ENCODE results near the gene GCN1. TPM values are rescaled to one million over a fixed set of nuclear protein-coding genes. Genes with fewer than 3 reads are reported as not detected.

Gene GCN1
- total RNA-seq, 1 experiment from 2014 or later = 181 TPM

DNA sequence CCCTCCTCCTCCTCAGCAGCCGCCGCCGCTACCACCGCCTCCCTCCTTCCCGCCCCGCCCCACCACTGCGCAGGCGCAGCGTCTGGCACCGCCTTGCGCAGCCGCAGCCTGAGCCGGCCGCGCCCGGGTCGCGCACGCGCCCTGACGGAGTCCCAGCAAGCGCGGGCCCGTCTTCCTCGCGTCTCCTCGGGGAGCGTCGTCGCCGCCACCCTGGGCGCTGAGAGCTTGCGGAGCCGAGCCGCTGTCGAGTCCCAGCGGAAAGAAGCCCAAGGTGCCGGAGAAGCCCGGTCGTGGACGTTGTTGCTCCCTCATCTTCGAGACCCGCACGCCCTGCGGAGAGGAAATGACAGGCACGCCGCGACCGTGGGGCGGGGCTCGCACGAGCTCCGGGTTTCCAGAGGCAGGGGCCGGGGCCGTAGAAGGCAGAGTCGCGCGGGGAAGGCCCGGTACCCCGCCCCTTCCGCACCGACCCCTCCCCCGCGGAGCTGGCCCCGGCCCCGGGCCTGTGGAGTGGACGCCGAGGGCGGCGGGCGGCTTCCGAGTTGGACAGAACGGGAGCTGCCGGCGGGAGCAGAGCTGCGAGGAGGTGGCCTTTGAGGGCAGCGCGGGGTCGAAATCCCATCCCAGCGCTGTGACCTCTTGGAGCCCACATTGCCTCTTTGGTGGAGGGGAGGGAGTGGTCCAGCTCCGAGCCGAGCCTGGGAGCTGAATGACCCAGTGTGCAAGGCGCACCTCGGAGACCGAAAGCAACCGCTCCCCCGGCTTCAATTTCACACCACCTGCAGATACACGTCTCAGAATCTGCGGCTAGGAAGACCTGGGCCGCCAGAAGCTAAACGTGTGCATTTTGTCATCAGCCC is 77.5 kb downstream of the GCN1 start (continued):
- no peak for TF ChIP-seq ZNF396 (CRISPR knock-in tag; IDR thresholded peaks at IDR 0.05; ENCODE audit: borderline replicate concordance)

DNA sequence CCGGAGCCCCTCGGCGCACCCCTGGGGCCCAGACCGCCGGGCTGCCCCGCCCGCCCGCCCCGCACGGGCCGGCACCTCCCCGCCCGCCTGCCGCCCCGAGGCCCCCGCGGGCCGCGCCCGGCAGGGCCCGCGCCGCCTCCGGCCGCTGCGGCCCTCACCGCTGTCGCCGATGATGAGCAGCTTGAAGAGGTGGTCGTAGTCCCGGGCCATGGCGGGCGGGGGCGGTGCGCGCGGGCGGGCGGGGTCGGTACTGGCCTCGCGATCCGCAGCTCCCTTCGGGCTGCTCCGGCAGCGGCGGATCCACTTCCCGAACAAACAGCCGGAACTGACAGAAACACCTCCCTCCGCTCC is 78.1 kb downstream of the GCN1 start, which contains the start of gene RAB35:
TSS of gene RAB35 (minus strand) at position 313 of the 351 bp plus-strand sequence. CDS start at position 210, 103 bp downstream.
- H3K9me3 Mint-ChIP-seq = no peaks in the 10 kb centered on the region
- ChIA-PET CTCF (interaction anchor here (0.8 to 5.4 kb wide), 10 partner anchors 10 to 312 kb away, joined by 3 to 48 read pairs (median 6); partner anchors contain the start of genes PXN and RPLP0), POLR2A (interaction anchor here (0.5 to 3.3 kb wide), 13 partner anchors 10 to 175 kb away, joined by 3 to 23 read pairs (median 6); partner anchors contain the start of genes PXN, RNU4-2 and RPLP0)
- peaks cover 9% of the 10 kb centered on the region for H3K36me3 Mint-ChIP-seq
- peaks cover 34% of the 10 kb centered on the region for H3K4me1 Mint-ChIP-seq
- ATAC-seq = no peak
- H3K27me3 Mint-ChIP-seq (ENCODE audit: low read depth) = no peaks in the 10 kb centered on the region; the same call in 1 of the 2 replicates
- peak within 1 kb of the TSS; percentile 93 for H3K4me3 Mint-ChIP-seq
- DNase-seq (ENCODE audit: low spot score) = no peak
- peak within 1 kb of the TSS; percentile 95 for H3K27ac Mint-ChIP-seq
- 0 out of 2 replicates have a peak, but pooled peaks have one; percentile 28 for TF ChIP-seq MYBL2 (CRISPR knock-in tag; IDR thresholded peaks at IDR 0.05)
- TF ChIP-seq ZNF263 (CRISPR knock-in tag; IDR thresholded peaks at IDR 0.05; ENCODE audit: low read depth) = 0 out of 2 replicates have a peak, but pooled peaks have one; percentile 11
- no peak for TF ChIP-seq ELF4 (CRISPR knock-in tag; IDR thresholded peaks at IDR 0.05; ENCODE audit: low read depth)

DNA sequence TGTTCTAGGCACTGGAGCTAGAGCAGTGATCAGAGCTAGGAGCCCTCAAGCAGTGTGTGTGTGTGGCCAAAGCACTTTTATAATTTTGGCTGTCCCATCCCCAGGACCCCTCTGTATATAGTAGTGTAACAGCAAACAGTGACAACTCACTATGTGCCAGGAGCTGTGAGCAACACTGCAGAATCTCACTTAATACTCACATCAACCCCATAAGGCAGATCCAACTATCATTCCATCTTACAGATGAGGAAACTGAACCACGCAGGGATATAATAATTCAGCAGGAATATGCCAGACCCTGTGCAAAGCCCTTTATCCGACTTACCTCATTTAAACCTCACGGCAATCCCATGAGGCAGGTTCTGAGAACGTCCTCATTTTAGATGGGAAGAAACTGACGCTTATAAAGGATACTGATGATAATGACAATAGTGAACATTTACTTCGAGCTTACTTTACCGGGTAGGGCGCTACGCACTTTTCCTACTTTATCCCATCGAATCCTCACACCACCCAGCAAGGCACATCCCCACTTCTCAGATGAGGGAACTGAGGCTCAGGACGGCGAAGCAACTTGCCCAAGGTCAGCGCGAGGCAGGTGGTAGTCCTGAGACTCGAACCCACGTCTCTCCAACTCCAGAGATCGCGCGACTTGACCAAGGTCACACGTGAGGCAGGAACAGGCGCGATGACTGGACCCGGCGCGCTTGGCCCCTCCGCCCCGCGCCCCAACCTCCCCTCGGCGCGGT is 78.6 kb downstream of the GCN1 start:
- CTCF ChIA-PET = interaction anchor here (1.2 to 5.4 kb wide), 5 partner anchors 22 to 150 kb away, joined by 3 to 48 read pairs (median 8); partner anchors contain the start of gene PXN
- TF ChIP-seq, protein P1, sequence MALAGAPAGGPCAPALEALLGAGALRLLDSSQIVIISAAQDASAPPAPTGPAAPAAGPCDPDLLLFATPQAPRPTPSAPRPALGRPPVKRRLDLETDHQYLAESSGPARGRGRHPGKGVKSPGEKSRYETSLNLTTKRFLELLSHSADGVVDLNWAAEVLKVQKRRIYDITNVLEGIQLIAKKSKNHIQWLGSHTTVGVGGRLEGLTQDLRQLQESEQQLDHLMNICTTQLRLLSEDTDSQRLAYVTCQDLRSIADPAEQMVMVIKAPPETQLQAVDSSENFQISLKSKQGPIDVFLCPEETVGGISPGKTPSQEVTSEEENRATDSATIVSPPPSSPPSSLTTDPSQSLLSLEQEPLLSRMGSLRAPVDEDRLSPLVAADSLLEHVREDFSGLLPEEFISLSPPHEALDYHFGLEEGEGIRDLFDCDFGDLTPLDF (CRISPR knock-in tag; IDR thresholded peaks at IDR 0.05) = no peak
- TF ChIP-seq, protein P2, sequence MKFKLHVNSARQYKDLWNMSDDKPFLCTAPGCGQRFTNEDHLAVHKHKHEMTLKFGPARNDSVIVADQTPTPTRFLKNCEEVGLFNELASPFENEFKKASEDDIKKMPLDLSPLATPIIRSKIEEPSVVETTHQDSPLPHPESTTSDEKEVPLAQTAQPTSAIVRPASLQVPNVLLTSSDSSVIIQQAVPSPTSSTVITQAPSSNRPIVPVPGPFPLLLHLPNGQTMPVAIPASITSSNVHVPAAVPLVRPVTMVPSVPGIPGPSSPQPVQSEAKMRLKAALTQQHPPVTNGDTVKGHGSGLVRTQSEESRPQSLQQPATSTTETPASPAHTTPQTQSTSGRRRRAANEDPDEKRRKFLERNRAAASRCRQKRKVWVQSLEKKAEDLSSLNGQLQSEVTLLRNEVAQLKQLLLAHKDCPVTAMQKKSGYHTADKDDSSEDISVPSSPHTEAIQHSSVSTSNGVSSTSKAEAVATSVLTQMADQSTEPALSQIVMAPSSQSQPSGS (CRISPR knock-in tag; IDR thresholded peaks at IDR 0.05; ENCODE audit: borderline replicate concordance, low read depth) = no peak
- no peak for TF ChIP-seq NFE2L1 (CRISPR knock-in tag; IDR thresholded peaks at IDR 0.05)
- TF ChIP-seq, protein P3, sequence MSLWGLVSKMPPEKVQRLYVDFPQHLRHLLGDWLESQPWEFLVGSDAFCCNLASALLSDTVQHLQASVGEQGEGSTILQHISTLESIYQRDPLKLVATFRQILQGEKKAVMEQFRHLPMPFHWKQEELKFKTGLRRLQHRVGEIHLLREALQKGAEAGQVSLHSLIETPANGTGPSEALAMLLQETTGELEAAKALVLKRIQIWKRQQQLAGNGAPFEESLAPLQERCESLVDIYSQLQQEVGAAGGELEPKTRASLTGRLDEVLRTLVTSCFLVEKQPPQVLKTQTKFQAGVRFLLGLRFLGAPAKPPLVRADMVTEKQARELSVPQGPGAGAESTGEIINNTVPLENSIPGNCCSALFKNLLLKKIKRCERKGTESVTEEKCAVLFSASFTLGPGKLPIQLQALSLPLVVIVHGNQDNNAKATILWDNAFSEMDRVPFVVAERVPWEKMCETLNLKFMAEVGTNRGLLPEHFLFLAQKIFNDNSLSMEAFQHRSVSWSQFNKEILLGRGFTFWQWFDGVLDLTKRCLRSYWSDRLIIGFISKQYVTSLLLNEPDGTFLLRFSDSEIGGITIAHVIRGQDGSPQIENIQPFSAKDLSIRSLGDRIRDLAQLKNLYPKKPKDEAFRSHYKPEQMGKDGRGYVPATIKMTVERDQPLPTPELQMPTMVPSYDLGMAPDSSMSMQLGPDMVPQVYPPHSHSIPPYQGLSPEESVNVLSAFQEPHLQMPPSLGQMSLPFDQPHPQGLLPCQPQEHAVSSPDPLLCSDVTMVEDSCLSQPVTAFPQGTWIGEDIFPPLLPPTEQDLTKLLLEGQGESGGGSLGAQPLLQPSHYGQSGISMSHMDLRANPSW (CRISPR knock-in tag; conservative IDR thresholded peaks at IDR 0.05; ENCODE audit: low read depth) = no peak
- TF ChIP-seq, protein P4, sequence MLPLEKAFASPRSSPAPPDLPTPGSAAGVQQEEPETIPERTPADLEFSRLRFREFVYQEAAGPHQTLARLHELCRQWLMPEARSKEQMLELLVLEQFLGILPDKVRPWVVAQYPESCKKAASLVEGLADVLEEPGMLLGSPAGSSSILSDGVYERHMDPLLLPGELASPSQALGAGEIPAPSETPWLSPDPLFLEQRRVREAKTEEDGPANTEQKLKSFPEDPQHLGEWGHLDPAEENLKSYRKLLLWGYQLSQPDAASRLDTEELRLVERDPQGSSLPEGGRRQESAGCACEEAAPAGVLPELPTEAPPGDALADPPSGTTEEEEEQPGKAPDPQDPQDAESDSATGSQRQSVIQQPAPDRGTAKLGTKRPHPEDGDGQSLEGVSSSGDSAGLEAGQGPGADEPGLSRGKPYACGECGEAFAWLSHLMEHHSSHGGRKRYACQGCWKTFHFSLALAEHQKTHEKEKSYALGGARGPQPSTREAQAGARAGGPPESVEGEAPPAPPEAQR (CRISPR knock-in tag; IDR thresholded peaks at IDR 0.05) = no peak
- peak; percentile 57; the same call in 1 of the 2 replicates for TF ChIP-seq ESRRA (CRISPR knock-in tag; IDR thresholded peaks at IDR 0.05; ENCODE audit: borderline replicate concordance)
- TF ChIP-seq, protein P5, sequence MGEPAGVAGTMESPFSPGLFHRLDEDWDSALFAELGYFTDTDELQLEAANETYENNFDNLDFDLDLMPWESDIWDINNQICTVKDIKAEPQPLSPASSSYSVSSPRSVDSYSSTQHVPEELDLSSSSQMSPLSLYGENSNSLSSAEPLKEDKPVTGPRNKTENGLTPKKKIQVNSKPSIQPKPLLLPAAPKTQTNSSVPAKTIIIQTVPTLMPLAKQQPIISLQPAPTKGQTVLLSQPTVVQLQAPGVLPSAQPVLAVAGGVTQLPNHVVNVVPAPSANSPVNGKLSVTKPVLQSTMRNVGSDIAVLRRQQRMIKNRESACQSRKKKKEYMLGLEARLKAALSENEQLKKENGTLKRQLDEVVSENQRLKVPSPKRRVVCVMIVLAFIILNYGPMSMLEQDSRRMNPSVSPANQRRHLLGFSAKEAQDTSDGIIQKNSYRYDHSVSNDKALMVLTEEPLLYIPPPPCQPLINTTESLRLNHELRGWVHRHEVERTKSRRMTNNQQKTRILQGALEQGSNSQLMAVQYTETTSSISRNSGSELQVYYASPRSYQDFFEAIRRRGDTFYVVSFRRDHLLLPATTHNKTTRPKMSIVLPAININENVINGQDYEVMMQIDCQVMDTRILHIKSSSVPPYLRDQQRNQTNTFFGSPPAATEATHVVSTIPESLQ (CRISPR knock-in tag; IDR thresholded peaks at IDR 0.05) = no peak
- TF ChIP-seq NR2C2 (CRISPR knock-in tag; IDR thresholded peaks at IDR 0.05) = no peak
- TF ChIP-seq, protein P6, sequence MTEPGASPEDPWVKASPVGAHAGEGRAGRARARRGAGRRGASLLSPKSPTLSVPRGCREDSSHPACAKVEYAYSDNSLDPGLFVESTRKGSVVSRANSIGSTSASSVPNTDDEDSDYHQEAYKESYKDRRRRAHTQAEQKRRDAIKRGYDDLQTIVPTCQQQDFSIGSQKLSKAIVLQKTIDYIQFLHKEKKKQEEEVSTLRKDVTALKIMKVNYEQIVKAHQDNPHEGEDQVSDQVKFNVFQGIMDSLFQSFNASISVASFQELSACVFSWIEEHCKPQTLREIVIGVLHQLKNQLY (CRISPR knock-in tag; IDR thresholded peaks at IDR 0.05) = no peak
- TF ChIP-seq, protein P7, sequence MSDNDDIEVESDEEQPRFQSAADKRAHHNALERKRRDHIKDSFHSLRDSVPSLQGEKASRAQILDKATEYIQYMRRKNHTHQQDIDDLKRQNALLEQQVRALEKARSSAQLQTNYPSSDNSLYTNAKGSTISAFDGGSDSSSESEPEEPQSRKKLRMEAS (CRISPR knock-in tag; IDR thresholded peaks at IDR 0.05) = 0 out of 2 replicates have a peak, but pooled peaks have one; percentile 16
- TF ChIP-seq, protein P8, sequence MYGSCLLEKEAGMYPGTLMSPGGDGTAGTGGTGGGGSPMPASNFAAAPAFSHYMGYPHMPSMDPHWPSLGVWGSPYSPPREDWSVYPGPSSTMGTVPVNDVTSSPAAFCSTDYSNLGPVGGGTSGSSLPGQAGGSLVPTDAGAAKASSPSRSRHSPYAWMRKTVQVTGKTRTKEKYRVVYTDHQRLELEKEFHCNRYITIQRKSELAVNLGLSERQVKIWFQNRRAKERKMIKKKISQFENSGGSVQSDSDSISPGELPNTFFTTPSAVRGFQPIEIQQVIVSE (CRISPR knock-in tag; IDR thresholded peaks at IDR 0.05; ENCODE audit: borderline replicate concordance) = no peak
- TF ChIP-seq TEAD1 (CRISPR knock-in tag; IDR thresholded peaks at IDR 0.05) = no peak
- TF ChIP-seq PRRX2 (CRISPR knock-in tag; IDR thresholded peaks at IDR 0.05) = no peak
- no peak for TF ChIP-seq ZNF671 (CRISPR knock-in tag; IDR thresholded peaks at IDR 0.05)

More for the DNA sequence above, 78.6 kb downstream of the GCN1 start:
- H3K9me3 Mint-ChIP-seq = no peaks in the 10 kb centered on the region
- ATAC-seq (peak; percentile 11), DNase-seq (ENCODE audit: low spot score) (peak; percentile 48)
- peaks cover 39% of the 10 kb centered on the region for H3K4me1 Mint-ChIP-seq
- peak overlapping the region; percentile 93 for H3K4me3 Mint-ChIP-seq
- H3K27ac Mint-ChIP-seq = peak overlapping the region; percentile 95
- POLR2A ChIA-PET = interaction anchor here (0.5 to 3.3 kb wide), 9 partner anchors 9 to 176 kb away, joined by 3 to 23 read pairs (median 7); partner anchors contain the start of genes RNU4-2 and RPLP0
- no peaks in the 10 kb centered on the region; the same call in 1 of the 2 replicates for H3K27me3 Mint-ChIP-seq (ENCODE audit: low read depth)
- peaks cover 9% of the 10 kb centered on the region for H3K36me3 Mint-ChIP-seq
